IPS-18a (cell line): Measurements from ENCODE around the gene PRKN.

Experiments
- H3K27ac ChIP-seq: one replicate; pipeline ENCODE4 v1.5.1; 2013; ENCODE audit warnings: low read length
- H3K27me3 ChIP-seq: one replicate; pipeline ENCODE4 v1.6.1; 2013; ENCODE audit warnings: mild to moderate bottlenecking, low read length; ENCODE audit not compliant: control insufficient read depth, insufficient read depth
- H3K36me3 ChIP-seq: one replicate; pipeline ENCODE4 v1.6.1; 2013; ENCODE audit warnings: low read depth, low read length; ENCODE audit not compliant: control insufficient read depth
- H3K4me1 ChIP-seq: one replicate; pipeline ENCODE4 v1.6.1; 2013; ENCODE audit warnings: low read depth, low read length; ENCODE audit not compliant: control insufficient read depth
- H3K4me3 ChIP-seq: one replicate; pipeline ENCODE4 v1.5.1; 2013; ENCODE audit warnings: low read length
- H3K9ac ChIP-seq: one replicate; pipeline ENCODE4 v1.6.1; 2013; ENCODE audit warnings: mild to moderate bottlenecking, low read length, moderate library complexity
- H3K9me3 ChIP-seq: one replicate; pipeline ENCODE4 v1.6.1; 2013; ENCODE audit warnings: low read depth, low read length; ENCODE audit not compliant: control insufficient read depth

The PRKN gene

GRCh38 chr6:162636167-162636566, 91.4 kb downstream of the PRKN start:
- no peaks in the 10 kb centered on the region for H3K27me3 ChIP-seq
- H3K4me1 ChIP-seq: no peaks in the 10 kb centered on the region
- no peak overlapping the region for H3K4me3 ChIP-seq
- H3K9ac ChIP-seq: no peak overlapping the region
- no peaks in the 10 kb centered on the region for H3K9me3 ChIP-seq
- no peak overlapping the region for H3K27ac ChIP-seq
- H3K36me3 ChIP-seq: no peaks in the 10 kb centered on the region

GRCh38 chr6:162631546-162631945, 96.0 kb downstream of the PRKN start:
- Histone ChIP-seq H3K4me3 (no peak overlapping the region), H3K4me1 (no peaks in the 10 kb centered on the region), H3K9ac (no peak overlapping the region), H3K36me3 (no peaks in the 10 kb centered on the region), H3K27me3 (no peaks in the 10 kb centered on the region), H3K9me3 (no peaks in the 10 kb centered on the region), H3K27ac (no peak overlapping the region)

DNA sequence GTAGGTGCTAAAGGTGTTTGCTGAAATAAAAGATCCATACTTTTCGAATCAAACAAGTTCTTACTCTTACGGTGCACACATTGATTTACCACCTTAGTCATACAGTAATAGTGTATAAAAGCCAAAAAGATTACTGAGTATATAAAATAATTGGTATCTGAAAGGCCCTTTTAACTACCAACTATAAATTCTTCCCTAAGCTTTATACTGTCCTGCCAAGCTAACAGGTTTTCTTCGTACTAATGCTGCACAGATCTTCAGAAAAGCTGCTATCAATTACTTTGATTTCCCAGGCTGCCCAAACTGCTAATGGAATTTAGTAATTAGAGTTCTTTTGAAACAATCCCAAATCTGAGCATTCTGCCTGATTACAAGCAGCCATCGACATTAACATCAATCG, 97.5 kb downstream of the PRKN start:
- no peak overlapping the region for H3K27ac ChIP-seq
- no peaks in the 10 kb centered on the region for H3K9me3 ChIP-seq
- H3K4me1 ChIP-seq: peaks cover 10% of the 10 kb centered on the region
- H3K9ac ChIP-seq: no peak overlapping the region
- H3K4me3 ChIP-seq: no peak overlapping the region
- H3K27me3 ChIP-seq: no peaks in the 10 kb centered on the region
- no peaks in the 10 kb centered on the region for H3K36me3 ChIP-seq

- no peak overlapping the region for H3K9ac ChIP-seq
- no peaks in the 10 kb centered on the region for H3K36me3 ChIP-seq
- H3K9me3 ChIP-seq: no peaks in the 10 kb centered on the region
- peaks cover 10% of the 10 kb centered on the region for H3K4me1 ChIP-seq
- H3K27me3 ChIP-seq: no peaks in the 10 kb centered on the region
- no peak overlapping the region for H3K27ac ChIP-seq
- H3K4me3 ChIP-seq: no peak overlapping the region
Measured at GRCh38 chr6:162627825-162628224, 99.7 kb downstream of the PRKN start.

- Histone ChIP-seq H3K36me3 (no peaks in the 10 kb centered on the region), H3K27me3 (no peaks in the 10 kb centered on the region), H3K4me1 (peaks cover 10% of the 10 kb centered on the region), H3K9ac (no peak overlapping the region), H3K4me3 (no peak overlapping the region), H3K9me3 (no peaks in the 10 kb centered on the region), H3K27ac (no peak overlapping the region)
Measured at GRCh38 chr6:162627362-162627761, 100.2 kb downstream of the PRKN start.

DNA sequence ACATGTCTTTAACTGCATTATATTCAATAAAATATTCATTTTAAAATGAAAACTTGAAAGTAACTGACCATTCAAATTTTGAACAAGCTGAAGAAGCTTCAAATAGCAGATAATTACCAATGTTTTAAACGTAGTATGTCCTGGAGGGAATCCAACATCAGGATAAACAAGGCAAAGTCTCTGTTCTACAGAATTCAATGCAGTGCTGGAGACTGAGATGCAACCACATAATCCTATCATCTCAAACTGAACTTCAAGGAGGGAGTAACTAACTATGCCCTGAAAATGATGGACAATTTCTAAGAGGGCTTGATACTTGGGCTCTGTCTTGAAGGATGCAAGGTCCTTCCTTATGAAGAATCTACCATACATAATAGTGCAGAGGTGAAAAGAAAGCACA, 100.7 kb downstream of the PRKN start:
- Histone ChIP-seq H3K9ac (no peak overlapping the region), H3K4me1 (peaks cover 10% of the 10 kb centered on the region), H3K27me3 (no peaks in the 10 kb centered on the region), H3K4me3 (no peak overlapping the region), H3K36me3 (no peaks in the 10 kb centered on the region), H3K27ac (no peak overlapping the region), H3K9me3 (no peaks in the 10 kb centered on the region)

DNA sequence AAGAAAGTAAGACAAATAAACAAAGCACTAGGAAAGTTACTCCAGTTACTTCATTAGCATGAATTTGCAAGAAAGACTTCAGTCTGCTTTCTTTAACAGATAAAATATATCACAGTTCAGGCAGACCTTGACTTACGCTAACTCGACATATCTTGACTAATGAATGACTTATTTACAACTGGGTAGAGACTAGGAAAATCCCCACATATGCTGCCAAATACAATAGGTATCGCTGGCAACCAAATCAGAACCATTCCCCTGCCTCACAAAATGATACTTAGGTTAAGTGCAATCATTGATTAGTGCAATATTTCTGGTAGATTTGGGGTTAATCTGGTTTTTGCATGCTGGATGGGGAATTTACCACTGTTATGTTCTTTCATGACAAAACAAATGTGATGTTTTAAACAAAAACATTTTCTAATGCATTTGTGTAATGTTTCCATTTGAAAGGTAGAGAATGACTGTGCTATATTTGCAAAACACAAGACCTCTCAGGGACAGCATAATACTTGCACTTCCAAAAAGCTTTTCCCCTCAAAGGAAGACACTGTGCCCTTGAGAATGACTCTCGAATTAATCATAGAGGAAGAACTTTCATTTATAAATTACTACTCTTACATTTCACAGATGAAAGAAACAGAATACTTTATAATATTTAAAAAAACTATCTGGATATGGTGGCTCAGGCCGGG, 101.6 kb downstream of the PRKN start:
- Histone ChIP-seq H3K36me3 (no peaks in the 10 kb centered on the region), H3K27ac (peak overlapping the region; percentile 25)

GRCh38 chr6:162622572-162622971, 105.0 kb downstream of the PRKN start:
- H3K36me3 ChIP-seq: no peaks in the 10 kb centered on the region
- H3K9me3 ChIP-seq: no peaks in the 10 kb centered on the region
- no peaks in the 10 kb centered on the region for H3K27me3 ChIP-seq

More for the DNA sequence above, 101.6 kb downstream of the PRKN start:
- Histone ChIP-seq H3K27me3 (no peaks in the 10 kb centered on the region), H3K4me1 (peaks cover 10% of the 10 kb centered on the region), H3K9ac (no peak overlapping the region), H3K4me3 (no peak overlapping the region), H3K9me3 (no peaks in the 10 kb centered on the region)

DNA sequence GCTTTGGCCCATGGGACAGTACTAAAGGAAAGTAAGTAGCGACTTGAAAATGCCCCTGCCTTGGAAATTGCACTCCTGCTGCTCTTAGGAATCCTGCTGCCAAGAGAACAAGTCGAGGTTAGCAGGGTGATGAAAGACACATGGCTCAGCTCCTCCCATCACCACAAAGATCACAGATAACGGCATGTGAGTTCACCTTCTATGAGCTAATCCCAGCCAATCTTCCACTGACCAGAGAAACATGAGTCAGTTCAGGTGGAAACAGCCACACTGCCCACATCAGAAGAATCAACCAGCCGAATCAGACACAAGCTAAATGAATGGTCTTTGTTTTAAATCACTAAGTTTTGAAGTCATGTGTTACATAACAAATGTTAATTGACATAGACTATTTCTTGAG, 106.3 kb downstream of the PRKN start:
- Histone ChIP-seq H3K4me3 (no peak overlapping the region), H3K9me3 (no peaks in the 10 kb centered on the region), H3K4me1 (peaks cover 10% of the 10 kb centered on the region), H3K9ac (no peak overlapping the region), H3K27ac (no peak overlapping the region), H3K27me3 (no peaks in the 10 kb centered on the region), H3K36me3 (no peaks in the 10 kb centered on the region)

More at GRCh38 chr6:162622572-162622971, 105.0 kb downstream of the PRKN start:
- Histone ChIP-seq H3K9ac (no peak overlapping the region), H3K4me3 (no peak overlapping the region), H3K4me1 (peaks cover 10% of the 10 kb centered on the region), H3K27ac (no peak overlapping the region)

DNA sequence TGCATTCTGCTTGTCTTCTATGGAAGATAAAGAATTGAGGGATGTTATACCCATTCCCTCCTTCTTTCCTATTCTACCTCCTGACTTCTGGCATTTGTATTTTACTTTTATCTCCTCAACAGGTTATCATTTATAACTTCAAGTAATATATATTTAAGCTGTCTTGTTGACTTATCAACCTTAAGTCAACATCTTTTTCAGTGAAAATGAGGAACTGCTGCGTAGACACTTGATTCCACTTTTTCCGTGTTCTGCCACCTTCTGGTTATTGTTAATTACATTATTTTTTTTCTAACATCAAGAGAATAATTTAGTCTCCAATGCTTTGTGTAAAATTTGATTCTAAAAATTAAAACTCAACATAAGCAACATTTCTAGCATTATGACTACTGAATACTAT, 107.5 kb downstream of the PRKN start:
- no peaks in the 10 kb centered on the region for H3K36me3 ChIP-seq
- no peak overlapping the region for H3K27ac ChIP-seq
- H3K9me3 ChIP-seq: no peaks in the 10 kb centered on the region
- no peaks in the 10 kb centered on the region for H3K27me3 ChIP-seq
- no peak overlapping the region for H3K4me3 ChIP-seq
- peaks cover under 1% of the 10 kb centered on the region for H3K4me1 ChIP-seq
- H3K9ac ChIP-seq: no peak overlapping the region

DNA sequence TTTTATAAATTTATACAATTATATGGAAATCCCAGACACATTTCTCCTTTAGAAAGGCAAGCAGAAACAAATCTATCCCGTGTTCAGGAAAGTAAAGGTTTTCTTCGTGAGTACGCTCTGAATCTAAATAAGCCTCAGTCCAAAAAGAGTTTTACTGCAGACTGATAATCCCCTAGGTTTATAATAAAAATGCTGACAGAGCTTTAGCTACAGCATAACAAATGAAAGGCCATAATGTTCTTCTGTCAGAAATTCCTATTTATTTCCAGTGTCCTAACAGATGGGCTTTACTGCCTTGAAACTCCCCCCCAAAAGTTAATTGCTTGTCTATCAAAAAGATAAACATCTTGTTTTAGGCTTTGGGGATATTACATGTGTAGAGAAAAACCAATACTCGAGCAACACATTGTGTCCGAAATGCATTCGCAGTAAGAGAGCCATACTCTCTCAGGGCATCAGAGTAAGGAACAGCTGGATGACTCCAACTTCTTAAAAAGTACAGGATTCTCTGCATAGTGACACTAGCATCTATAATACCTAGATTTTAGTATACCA, 109.0 kb downstream of the PRKN start:
- no peaks in the 10 kb centered on the region for H3K27me3 ChIP-seq
- no peaks in the 10 kb centered on the region for H3K9me3 ChIP-seq
- no peak overlapping the region for H3K27ac ChIP-seq
- no peaks in the 10 kb centered on the region for H3K36me3 ChIP-seq
- no peaks in the 10 kb centered on the region for H3K4me1 ChIP-seq
- no peak overlapping the region for H3K9ac ChIP-seq
- no peak overlapping the region for H3K4me3 ChIP-seq

- no peak overlapping the region for H3K4me3 ChIP-seq
- H3K27ac ChIP-seq: no peak overlapping the region
- no peak overlapping the region for H3K9ac ChIP-seq
- H3K4me1 ChIP-seq: no peaks in the 10 kb centered on the region
- no peaks in the 10 kb centered on the region for H3K27me3 ChIP-seq
- no peaks in the 10 kb centered on the region for H3K36me3 ChIP-seq
- H3K9me3 ChIP-seq: no peaks in the 10 kb centered on the region
Measured at GRCh38 chr6:162615016-162615705, 112.4 kb downstream of the PRKN start.
